ENCODE results near the gene KIF3B.
"Not testable (repeated sequence)": the region's sequence is repeated elsewhere in the genome, so short reads cannot be mapped to it uniquely, and the experiment has no call there.

Gene KIF3B

DNA sequence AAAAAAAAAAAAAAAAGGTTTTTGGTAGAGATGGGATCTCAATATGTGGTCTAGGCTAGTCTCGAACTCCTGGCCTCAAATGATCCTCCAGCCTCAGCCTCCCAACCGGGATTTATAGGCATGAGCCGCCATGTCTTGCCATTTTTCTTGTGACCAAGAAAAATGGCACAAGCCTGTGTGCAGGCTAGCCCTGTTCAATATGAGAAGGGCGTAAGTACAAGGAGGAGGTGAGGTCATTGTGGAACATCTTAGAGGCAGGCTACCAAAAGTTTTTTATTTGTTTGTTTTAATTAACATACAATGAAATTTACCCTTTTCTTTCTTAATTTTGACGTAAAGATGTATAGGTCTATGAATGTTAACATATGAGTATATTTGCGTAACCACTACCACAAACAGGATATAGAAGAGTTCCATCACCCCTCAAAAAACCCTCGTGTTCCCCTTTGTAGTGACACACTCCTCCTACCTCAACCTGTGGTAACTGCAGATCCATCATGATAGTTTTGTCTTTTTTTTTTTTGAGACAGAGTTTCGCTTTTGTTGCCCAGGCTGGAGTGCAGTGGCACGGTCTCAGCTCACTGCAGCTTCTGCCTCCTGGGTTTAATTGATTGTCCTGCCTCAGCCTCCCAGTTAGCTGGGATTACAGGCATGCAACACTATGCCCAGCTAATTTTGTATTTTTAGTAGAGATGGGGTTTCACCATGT is 28.3 kb upstream of the KIF3B start:
- DNase-seq = no peak

DNA sequence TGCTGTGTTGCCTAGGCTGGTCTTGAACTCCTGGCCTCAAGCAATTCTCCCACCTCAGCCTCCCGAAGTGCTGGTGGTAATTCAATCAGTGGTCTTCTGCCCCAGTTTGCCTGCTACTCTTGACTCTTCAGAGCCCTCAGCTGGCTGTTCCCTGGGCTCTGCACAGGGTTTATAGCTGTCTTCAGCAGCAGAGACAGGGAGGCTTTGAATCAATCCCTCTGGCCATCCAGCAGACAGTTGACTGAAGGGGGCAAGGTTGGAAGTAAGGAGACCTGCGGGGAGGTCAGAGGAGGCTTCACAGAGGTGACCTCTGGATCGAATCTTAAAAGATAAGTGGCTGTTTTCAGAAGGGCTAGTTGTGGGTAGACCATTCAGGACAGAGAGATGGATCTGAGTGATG is 26.0 kb upstream of the KIF3B start:
- no peak for DNase-seq

DNA sequence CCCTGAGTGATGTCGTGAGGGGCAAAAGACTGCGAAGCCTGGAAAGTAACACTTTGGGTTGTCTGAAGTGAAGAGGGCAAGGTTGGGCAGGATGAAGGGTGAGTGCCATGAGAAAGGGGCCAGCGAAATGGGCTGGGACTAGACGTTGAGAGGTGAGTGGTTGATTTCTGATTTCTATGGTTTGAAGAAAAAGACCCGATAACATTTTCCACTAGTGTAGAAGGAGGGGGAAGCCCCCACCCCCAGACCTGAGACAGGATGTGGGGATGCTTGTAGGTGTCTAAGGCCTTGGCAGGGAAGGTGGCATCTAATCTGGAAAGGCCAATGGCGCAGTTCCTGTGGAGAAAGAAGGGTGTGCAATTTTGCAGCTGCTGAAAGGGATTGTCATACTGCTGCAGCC is 25.3 kb upstream of the KIF3B start:
- DNase-seq = peak; percentile 74

DNA sequence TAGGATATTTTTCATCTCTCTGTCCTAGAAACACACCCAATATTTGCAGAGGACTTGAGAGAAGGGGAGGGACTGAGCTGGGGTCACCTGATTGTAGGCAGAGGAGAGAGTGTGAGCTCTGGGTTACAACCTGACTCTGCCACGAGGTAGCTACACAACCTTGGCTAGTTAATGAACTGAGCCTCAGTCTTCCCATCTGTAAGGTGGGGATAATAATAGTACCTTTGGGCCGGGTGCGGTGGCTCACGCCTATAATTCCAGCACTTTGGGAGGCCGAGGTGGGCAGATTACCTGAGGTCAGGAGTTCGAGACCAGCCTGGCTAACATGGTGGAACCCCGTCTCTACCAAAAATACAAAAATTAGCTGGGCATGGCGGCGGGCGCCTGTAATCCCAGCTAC is 16.5 kb upstream of the KIF3B start:
- not testable (repeated sequence) for DNase-seq

DNA sequence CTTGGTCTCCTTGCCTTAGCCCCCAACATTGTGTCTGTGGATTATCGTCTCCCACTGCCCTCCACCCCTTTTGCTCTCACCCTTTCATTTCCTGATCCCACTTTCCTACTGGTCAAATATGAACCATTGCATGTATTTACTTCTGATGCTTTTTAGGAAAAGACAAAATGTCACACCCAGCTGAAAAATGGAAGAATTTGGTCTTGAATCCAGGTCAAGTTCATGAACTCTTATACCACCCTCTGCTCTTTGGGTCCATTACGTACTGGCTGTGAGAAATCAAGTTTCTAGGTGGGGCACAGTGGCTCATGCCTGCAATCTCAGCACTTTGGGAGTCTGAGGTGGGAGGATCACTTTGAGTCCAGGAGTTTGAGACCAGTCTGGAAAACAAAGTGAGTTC is 15.8 kb upstream of the KIF3B start:
- DNase-seq = no peak

DNA sequence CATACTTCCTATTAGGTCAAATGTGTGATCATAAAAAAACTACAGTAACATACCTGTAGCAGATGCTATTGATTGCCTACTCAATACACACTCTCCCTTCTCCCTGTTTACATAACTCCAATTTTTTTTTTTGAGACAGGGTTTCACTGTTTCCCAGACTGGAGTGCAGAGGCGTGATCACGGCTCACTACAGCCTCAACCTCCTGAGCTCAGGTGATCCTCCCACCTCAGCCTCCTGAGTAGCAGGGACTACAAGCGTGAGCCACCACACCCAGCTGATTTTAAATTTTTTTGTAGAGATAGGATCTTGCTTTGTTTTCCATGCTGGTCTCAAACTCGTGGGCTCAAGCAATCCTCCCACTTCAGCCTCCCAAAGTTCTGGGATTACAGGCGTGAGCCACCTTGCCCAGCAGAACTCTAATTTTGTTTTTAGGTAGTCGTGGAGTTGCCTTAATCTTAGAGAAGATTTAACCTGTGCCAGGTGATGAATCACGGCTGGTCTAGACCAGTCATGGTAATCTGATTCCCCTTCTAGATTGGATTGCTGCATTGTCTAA is 14.0 kb upstream of the KIF3B start:
- no peak for DNase-seq

DNA sequence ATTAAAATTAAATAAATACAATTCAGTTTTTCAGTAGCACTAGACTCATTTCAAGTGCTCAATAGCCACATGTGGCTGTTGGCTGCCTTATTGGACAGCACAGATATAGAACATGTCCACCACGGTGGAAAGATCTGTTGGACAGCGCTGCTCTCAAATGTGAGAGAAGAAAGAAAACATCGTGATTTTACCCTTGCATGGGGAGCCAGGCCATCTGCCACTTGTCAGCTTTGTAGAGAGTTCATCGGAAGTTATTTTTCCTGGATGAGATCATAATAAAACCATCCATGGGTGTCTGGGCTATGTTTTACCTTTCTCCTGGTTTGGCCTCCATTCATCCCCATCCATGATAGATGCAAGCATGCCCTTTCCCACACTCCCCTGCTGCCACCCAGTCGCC is 5.8 kb upstream of the KIF3B start:
- no peak for DNase-seq

DNA sequence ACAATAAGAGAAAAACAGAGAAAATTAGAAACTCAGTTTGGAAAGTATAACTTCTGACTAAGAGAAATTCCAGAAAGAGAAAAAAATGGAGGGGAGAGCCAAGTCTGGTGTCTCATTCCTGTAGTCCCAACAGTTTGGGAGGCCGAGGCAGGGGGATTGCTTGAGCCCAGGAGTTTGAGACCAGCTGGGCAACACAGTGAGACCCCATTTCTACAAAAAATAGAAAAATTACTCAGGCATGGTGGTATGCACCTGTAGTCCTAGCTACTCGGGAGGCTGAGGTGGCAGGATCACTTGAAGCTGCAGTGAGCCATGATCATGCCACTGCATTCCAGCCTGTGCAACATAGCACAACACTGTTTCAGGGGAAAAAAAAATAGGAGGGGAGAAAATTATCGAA is 3.1 kb upstream of the KIF3B start:
- DNase-seq = no peak

DNA sequence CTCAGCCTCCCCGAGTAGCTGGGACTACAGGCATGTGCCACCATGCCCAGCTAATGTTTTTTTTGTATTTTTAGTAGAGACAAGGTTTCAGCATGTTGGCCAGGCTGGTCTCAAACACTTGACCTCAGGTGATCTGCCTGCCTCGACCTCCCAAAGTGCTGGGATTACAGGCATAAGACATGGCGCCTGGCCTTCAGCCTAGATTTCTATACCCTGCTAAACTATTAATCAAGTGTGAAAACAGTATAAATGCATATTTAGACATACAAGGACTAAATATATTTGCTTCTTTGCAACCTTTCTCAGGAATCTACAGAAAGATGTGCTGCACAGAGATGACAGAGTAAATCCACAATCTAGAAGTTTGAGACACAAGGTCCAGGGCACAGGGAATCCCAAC is 2.3 kb upstream of the KIF3B start:
- not testable (repeated sequence) for DNase-seq

DNA sequence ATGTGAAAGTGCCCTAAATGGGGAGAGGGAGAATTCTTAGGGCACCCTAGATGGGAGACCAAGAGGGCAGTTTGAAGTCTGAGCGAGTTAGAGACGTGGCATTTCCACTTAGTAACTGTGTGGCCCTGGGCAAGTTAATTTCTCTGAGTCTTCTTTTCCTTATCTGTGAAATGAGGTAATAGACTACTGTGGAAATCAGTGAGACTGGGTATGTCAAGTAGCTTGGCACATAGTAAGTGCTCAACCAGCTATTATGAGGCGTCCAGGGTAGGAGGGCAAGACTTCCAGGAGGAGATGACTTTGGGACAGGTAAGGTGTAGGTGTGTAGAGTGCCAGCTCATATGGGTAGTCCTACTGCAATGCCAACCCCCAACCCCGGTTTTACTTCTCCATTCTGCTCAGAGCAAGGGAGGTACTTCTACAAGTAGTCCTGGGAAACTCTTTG is 770 bp downstream of the KIF3B start:
- no peak for DNase-seq

DNA sequence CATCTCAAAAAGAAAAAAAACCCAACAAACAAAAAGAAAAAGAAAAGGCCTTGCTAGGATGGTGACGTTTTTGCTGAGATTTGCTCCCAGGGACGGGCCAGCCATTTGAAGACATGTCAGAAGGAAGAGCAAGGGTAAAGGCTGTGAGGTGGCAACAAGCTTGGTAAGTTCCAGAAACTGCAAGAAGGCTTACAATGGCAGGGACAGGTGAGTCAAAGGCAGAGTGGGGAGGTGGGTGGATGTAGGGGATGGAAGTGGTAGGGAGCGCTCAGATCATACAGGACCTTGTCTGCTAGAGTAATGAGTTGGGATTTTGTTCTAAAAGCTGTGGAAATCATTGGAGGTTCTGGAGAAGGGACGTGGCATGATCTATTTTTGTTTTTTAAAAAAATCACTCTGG is 4.3 kb downstream of the KIF3B start:
- no peak for DNase-seq

DNA sequence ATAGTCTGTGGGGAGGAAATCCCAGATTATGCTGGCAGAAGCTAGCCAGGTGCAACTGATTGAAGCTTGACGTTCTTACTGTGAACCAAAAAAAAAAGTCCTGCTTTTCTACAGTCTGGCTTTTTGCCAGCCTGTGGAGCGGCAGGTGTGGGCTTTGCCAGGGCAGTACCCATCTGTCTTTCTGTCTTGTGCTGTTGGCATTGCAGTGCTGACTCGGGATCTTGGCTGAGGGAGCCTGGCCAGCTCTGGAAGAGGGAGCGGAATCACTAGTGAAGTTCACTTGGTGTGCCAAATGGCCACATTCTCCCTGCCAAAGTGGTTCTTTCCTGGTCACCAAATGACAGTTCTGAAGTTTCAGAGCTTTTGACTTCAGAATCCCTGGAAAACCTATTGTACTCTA is 5.0 kb downstream of the KIF3B start:
- DNase-seq = no peak

DNA sequence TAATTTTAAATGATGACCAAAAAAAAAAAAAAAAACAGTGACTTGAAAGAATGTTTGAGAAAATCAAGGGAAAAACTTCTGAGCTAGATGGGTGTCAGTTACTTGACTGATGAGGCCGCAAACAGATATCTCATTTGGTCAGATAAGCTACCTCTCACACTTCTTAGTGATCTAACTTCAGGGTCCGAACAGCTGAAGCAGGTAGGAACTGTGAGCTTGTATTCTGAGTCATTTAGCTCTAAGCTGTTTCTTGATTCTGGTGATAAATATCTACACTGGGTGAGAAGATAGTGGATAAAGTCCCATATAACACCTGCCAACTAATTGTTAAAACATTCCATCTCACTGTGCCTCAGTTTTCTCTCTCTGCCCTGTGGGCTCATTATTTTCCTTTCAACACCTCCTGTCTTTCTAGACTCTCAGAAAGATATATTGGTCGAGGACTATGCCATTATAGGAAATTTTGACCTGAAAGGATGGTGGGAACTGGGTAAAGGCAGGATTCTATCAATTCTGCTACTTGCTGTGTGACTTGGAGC is 7.7 kb downstream of the KIF3B start:
- no peak for DNase-seq

DNA sequence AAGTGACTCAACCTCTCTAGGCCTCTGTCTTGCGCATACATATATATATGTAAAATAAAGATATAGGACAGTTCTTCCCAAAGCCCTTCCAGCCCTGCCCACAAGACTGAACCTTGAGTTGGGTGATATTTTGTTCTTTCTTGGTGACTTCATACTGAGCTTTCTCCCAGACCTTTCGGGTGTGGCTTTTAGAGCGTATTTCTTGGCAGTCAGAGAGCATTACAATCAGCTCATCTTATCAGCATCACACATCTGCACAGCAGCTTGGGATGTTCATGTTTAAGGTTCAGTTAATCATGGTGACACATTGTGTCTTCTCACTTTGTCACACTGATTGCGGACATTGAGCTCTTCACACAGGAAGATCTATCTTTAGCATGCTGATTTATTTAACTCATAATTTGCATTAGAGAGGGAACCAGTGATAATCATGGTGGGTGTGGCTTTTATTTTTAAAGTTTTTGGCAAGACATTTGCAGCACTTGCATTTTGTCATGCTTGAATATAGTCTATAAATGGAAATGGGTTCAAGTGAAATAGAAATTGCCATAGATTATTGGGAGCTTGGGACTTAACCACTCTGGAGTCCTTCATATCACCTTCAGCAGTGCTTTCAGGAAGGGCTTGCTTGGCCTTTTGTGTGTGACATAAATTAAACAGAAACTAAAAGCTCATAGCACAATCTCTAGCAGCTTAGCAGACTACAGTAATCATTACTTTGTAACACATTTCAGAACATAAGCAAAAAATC is 8.3 kb downstream of the KIF3B start:
- peak; percentile 4 for DNase-seq

DNA sequence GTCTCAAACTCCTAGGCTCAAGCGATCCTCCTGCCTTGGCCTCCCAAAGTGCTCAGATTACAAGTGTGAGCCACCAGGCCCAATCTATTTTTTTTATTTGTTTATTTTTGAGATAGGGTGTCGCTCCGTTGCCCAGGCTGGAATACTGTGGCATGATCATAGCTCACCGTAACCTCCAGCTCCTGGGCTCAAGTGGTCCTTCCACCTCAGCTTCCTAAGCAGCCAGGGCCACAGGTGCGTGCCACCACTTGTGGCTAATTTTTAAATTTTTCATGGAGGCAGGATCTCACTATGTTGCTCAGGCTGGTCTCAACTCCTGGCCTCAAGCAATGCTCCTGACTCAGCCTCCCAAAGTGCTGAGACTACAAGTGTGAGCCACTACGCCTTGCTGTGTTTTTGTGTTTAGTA is 9.8 kb downstream of the KIF3B start:
- no peak for DNase-seq

DNA sequence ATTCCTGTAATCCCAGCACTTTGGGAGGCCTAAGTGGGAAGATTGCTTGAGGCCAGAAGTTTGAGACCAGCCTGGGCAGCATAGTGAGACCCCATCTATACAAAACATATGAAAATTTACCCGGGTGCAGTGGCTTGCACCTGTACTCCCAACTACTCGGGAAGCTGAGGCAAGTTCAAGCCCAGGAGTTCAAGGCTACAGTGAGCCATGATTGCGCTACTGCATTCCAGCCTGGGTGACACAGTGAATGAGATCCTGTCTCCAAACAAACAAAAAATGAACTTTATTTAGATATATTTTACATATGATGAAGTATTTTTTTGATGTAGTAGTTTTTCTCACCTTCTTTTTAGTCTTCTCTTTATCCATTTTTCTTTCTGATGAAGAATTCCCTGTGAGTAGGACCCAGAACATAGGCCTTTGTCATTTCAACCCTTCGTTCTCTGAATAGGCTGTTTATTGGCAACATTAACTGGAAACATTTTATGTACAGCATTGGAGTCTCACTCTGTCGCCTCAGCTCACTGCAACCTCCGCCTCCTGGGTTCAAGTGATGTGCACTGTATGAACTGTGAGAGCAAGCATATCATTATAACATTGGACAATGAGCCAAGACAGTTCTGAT is 10.9 kb downstream of the KIF3B start:
- DNase-seq = no peak

DNA sequence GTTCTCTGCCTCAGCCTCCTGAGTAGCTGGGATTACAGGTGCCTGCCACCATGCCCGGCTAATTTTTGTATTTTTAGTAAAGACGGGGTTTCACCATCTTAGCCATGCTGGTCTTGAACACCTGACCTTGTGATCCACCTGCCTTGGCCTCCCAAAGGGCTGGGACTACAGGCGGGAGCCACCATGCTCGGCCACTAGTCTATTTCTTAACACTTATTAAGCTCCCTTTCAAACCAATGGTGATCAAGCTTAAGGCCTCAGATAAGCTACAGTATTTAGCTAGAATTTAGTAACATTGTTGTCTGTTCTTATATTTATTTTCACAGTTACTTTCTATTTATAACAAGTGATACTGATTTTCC is 11.8 kb downstream of the KIF3B start:
- DNase-seq = not testable (repeated sequence)

DNA sequence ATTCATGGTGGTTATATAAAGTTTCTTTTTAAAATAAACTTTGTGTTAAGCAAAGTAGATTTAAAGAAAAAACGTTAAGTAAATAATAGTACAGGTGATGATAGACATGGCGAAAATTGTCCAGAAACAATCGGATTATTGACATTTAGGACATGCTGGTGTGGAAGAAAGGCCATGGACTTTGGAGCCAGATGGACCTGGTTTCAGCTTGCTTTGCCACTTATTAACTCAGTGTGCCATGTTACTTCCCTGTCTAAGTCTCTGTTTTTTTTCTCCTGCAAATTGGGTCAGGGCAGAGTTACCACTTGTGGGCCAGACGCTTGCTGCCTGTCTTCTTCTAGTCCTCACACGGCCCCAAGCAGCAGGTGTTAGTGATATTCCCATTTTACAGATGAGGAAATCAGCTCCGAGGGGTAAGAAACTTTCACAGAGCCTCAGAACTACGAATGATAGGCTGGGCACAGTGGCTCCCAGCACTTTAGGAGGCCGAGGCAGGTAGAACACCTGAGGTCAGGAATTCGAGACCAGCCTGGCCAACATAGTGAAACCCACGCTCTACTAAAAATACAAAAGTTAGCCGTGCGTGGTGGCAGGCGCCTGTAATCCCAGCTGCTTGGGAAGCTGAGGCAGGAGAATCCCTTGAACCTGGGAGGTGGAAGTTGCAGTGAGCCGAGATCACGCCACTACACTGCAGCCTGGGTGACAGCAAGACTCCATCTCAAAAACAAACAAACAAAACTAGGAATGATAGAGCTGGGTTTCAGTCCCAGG is 12.4 kb downstream of the KIF3B start:
- DNase-seq = no peak

DNA sequence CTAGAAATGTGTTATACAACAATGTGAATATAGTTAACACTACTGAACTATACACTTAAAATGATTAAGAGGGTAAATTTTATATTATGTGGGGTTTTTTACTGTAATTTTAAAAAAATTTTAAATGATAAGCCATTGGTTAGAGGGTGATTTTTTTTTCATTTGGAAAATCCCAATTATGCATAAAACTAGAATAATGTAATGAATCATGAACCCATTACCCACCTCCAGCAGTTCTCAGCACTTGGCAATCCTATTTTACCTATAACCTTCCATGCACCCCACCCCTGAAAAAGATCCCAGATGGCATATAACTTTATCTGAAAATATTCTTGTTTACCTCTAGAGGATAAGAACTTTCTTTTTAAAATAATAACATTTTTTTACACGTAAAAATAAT is 13.7 kb downstream of the KIF3B start:
- DNase-seq = no peak

DNA sequence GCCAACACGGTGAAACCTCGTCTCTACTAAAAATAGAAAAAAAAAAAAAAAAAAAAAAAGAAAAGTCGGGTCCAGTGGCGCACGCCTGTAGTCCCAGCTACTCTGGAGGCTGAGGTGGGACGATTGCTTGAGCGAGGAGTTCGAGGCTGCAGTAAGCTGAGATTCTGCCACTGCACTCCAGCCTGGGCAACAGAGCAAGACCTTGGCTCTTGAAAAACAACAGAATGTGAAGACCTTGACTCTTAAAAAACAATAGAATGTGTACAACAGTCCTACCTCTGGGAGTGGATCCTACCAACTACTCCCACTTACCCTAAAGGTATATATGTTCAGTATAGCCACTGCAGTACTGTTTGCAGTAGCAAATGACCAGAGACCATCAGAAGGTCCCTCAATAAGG is 15.1 kb downstream of the KIF3B start:
- no peak for DNase-seq

DNA sequence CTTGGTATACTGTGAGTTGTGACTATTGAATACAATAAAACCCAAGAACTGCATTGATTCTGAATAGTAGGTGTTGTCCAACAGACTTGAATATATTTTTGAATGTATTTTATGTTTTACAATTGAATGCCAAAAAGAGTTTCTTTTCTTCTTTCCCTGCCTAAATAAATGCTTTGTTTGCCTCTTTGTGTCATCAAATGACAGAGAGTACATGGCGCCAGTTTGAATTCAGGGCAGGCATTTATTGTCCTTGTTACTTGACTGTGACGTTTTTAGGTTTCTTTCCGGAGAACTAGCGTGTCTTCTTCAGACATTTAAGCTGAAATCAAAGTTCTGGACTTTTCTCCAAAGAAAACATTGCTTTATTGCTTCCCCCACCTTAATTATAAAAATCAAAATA is 16.6 kb downstream of the KIF3B start:
- DNase-seq = no peak

DNA sequence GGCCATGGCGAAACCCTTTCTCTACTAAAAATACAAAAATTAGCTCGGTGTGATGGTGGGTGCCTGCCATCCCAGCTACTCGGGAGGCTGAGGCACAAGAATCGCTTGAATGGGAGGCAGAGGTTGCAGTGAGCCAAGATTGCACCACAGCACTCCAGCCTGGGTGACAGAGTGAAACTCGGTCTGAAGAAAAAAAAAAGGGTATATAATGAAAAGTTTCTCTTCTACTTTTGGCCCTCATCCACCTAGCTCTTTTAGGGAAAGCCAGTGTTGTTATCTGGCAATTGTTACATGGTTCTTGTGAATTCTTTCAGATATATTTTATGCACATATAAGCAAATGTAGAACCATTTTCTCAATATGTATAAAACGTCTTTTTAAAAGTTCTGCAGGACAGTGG is 19.0 kb downstream of the KIF3B start:
- DNase-seq = no peak

Measured in activated T-cell treated with anti-CD3 and anti-CD28 coated beads for 4 hours (primary cell).